Ecto neural progenitor cell (in vitro differentiated cells): Measurements from ENCODE around the gene PIP5K1B.

Experiments used
- DNase-seq: peaks from one replicate; pipeline ENCODE4 v3.0.0-alpha.2; 2018; ENCODE audit warnings: low spot score

The PIP5K1B gene

DNA sequence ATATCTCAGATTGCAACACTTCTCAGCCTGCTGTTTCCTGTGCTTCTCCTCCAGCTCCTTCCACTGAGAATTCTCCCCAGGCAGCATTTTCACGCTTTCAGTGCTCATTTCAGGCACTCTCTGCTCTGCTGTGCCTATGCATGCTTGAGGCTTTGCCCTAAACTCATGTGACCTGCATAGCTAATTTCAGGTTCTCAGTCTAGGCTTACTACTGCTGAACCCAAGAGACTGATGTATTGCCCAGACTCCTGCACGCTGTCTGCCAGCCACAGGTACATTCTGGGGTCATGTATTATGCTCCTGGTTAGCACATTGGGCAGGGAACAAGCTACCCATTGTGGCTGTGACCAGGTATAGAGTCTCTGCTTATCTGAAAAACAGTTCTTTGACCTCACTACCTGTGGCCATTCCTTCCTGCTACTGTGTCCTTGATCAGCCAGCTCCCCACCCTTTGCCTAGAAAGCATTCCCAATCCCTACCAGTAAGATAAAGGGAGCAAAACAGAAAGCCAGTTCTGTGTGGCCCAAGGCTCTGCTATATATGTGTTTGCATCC, 34.7 kb downstream of the PIP5K1B start:
- DNase-seq = no peak

DNA sequence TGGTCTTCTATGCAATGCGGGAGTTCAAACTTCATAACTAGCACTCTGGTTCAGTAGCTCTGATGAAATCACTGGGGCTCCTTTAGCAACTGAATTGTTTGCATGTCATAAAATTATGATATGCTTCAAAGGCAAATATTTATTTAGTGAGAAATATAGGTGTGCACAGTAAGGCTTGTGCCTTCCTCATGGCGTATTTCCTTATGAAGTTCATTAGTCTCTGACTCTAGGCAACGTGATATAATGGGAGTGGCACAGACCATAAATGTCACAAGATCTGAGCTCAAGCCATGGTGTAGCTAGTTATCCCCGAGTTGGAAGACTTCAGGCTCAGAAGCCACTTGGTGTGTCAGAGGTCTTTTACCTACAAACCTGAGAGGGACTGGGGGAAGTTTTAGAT, 35.5 kb downstream of the PIP5K1B start:
- no peak for DNase-seq

DNA sequence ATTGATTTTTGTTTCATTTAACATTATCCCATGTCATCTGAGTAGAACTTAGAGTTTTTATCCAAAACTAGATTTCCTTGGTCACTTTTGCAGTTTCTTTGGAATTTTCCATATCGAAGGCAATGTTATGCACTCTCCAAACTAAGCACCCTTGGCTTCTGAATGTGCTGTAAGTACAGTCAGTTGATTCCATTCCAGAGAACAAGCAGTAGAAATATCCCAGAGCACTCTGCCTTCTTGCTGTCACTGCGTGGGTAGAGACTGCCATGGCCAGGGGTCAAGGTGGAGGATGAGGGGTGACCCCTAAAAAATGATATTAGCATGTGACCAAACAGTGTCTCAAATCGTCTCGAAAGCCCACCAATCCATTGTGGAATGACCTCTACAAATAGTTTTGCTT, 36.2 kb downstream of the PIP5K1B start:
- DNase-seq = no peak

DNA sequence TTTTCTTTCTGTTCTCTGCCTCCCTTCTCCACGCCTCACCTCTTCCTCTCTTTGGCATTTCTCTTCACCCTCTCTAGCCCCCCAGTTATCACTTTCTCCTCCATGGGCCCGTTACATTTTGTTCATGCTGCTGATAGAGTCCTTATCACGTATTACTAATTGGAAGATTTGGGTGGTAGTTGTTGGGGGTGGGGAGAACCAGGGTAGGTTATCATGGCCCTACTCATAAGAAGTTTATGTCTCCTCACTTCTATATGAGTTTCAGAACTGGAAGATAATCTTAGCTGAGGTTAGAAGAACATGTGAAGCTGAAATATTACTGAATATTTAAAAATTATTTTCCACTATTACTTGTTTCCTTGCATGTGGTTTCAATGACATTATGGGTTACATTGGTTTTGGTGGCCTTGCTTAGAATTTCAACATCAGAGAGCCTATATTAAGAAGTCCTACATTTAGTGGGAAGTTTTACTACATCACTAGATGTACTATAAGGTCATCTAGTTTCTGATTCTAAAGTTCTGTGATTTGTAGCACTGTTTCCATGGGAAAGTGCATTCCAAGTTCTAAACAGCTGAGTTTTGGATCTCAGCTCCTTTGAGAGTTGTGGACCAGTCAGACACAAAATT, 36.8 kb downstream of the PIP5K1B start:
- no peak for DNase-seq

DNA sequence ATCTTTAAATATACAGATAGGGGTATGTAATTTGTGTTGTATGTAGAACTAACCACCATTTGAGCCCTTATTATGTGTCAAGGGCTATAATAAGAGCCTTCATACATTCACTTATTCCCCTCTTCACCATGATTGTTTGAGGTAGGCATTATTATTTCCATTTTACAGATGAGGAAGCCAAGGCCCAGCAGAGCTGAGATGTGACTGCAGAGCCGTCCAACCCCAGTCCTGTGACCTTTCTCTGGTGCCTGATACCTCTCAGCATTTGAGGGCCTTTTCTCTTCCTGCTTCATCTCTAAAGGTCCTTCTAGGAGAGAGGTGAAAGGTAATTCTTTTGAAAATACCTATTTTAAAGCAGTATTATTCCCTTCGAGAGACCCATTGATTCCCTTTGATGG, 37.3 kb downstream of the PIP5K1B start:
- no peak for DNase-seq

DNA sequence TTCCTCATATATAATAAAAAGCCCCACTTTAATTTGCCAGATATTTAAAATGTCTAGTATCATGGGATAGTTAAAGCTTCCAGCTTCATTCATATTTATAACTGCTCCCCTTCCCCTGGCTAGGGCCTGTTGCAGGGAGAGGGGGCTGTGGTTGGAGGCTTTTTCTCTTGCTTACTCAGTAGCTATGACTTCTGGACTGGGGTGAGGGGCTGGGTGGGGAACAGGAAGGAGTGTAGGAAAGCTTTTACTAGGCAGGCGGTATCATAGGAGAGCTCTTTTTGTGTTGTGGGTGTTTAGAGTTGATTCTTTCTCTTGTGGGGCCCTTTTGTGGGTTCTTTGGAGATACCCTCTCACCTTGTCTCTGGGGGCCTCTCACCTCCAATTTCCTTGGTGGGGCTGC, 39.4 kb downstream of the PIP5K1B start:
- DNase-seq = no peak

DNA sequence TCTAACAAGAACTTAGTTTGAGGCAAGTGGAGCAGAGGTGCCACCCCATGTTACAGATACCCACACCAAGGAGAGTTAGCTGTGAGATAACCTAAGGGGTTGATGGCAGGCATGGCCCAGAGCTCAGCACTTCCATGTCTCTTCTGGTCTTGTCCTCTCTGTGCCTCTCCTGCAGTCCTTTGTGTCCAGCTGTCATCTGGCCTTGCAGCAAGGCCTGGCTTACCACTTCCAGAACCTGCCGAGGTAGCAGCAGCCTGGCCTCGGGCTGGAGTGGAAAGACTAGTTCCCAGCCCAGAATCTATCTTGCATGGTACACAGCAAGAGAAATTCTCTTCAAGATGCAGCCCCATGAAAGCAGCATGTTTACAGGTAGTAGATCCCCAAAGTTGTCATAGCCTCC, 41.5 kb downstream of the PIP5K1B start:
- no peak for DNase-seq

DNA sequence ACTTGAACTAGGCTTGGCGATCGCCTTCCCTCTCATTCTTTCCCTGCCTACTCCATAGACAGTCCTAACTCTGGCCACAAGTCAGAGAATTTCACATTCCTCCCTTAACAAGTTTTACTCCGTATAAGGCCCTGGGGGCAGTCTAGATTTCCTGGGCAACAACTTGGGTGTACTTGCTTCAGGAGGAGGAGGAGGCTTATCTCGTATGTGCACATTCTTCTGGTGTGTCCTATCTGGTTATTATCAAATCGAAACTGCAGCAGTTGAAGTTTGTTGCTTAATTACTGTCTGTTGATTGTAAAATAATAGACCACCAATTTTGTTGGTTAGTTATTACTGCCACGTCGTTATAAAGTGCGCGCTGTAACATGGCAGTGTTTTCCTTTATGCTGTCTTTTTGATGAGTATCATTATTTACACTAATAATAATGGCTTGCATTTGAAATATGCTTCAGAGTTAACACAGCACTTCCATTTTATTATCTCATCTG, 42.0 kb downstream of the PIP5K1B start:
- DNase-seq = no peak

DNA sequence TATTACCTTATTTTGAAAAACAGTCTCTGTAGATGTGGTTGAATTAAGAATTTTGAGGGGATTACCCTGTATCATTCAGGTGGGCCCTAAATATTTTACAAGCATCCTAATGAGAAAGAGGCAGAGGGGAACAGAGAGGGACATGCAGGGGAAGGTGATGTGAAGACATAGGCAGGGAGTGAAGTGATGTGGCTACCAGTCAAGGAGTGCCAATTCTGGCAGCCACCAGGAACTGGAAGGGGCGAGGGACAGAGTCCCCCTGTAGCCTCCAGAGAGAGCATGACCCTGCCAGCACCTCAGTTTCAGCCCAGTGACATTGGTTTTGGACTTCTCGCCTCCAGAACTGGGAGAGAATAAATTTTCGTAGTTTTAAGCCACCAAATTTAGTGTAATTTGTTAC, 44.1 kb downstream of the PIP5K1B start:
- no peak for DNase-seq

DNA sequence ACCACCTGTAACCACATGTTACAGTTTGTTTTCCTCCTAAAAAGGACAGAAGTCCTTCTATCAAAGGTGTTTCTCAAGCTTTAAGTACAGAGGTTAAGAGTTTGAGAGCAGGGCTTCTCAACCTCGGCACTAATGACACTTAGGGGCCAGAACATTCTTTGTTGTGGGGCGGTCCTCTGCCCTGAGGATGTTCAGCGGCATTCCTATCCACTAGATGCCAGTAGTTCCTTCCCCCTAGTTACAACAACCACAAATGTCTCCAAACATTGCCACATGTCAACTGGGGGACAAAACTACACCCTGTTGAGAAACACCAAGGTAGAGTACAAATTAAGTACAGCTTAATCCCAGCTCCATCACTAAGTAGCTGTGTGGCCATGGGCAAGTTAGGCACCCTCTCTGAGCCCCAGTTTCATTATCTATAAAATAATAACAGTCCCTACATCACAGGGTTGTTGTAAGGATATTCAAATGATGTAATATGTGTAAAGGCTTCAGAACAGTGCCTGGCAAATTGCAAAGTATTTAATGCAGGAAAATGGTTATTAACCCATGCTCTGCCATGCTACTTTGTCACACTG, 44.6 kb downstream of the PIP5K1B start:
- no peak for DNase-seq

DNA sequence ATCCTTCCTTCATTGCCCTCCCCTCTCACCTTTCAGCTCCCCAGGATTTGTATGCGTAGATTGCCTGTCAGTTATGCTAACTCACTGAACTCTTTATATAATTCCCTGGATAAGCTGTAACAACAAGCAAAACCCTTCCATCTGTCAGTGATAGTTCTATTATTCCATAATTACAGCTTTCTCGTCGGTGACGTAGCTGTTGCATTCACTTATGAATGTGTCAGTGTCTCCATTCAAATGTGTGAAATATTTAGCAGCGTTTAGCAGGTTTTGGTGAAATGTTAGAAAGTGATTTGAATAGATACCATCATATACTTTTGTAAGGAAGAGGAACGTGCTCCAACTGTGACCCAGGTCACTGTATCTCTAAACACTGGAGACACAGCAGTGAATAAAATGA, 45.2 kb downstream of the PIP5K1B start:
- no peak for DNase-seq

DNA sequence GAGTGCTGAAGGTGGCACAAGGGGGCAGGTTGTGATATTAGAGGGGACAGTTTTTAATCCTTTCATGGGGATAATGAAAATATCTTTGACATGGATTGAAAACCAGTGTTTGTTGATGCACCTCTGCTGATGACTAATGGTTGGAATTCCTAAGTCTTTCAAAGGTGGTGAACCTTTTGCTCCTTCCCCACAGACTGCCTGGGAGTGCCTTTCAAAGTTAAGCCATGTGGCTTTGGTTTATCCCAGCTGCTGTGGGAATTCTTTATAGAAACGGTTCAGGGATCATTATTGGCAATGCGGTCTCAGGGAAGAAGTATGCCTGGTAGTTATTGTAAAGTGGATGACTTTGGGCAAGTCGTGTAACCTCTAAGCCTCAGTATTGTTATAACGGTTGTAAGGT, 45.7 kb downstream of the PIP5K1B start:
- no peak for DNase-seq

DNA sequence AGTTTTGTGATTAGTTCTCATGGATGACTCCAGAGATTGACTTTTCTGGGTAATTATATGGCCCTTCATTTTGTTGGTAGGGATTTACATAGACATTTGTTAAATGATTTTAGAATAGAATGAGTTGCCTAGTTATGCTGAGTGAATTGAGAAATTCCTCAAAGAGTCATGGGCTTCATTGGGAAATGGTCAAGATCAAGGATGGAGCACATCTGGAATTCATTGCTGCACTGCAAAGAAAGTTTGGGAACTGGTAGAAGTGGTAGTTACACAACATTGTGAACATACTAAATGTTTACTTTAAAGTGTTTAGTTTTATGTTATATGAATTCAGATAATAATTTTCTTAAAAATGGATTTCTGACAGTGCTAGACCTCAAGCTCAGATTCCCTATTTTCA, 46.5 kb downstream of the PIP5K1B start:
- DNase-seq = no peak

DNA sequence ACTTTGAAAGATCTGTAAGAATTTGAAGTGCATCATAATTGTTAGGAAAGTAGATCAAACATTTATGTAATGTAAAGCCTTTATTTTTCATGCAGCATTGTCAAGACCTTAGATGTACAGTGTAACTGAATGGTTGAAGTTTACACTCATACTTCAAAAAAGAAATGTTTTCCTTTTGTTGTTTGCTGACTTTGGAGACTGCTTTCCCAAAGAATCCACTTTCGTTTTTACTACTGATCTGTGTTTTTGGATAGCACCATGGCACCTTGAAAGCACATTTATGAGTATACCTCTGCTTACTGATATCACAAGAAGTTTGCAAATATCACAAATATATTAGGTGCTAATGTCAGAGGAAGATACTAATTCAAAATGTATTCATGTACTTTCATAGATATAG, 50.0 kb downstream of the PIP5K1B start:
- DNase-seq = no peak

DNA sequence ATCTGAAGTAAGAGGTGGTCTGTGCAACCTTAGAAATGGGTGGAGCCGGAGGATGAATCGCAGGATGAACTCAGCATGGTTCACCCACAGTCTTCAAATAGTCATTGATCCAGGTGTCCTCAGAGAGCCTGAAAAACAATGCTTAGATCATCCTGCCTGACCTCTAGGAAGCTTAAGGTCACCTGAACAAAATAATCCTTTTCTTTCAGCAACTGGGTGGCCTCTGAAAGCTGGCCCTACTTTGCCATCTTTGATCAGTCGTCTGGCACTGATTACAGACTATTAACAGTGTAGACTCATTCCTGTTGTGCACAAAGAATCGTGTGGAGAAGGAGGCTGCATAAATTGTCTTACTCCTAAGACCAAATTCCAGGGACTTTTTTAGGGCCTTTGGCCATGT, 50.7 kb downstream of the PIP5K1B start:
- peak; percentile 55 for DNase-seq

DNA sequence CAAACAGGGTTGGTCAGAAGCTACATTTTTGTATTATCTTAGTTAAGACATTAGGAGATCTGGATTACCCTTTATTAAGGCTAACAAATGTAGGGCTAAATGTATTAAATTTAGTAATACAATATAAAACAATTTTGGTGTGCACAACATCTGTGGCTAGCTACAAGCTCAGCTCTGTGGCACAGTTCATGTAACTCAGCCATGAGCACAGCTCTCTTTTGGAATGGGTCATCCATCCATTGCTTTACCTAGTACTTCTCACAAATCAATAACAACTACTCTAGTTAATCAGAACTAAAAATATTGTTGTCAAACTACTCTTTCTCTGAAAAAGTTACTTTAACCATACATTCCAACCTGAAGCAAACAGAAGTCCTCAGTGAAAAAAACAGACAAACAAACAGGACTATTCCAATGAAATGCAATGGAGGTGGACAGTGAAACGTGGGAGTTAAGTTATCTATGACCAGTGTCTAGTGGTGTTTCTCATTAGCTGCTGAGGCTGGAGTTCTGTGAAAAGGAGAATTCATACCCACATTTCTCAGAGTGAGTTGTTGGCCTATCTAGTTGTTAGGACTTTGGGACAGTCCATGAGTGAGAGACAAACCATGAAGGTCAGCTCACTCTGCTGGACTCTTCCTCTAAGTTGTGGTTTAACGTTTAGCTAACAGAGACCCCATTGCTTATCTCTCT, 55.1 kb downstream of the PIP5K1B start:
- no peak for DNase-seq

DNA sequence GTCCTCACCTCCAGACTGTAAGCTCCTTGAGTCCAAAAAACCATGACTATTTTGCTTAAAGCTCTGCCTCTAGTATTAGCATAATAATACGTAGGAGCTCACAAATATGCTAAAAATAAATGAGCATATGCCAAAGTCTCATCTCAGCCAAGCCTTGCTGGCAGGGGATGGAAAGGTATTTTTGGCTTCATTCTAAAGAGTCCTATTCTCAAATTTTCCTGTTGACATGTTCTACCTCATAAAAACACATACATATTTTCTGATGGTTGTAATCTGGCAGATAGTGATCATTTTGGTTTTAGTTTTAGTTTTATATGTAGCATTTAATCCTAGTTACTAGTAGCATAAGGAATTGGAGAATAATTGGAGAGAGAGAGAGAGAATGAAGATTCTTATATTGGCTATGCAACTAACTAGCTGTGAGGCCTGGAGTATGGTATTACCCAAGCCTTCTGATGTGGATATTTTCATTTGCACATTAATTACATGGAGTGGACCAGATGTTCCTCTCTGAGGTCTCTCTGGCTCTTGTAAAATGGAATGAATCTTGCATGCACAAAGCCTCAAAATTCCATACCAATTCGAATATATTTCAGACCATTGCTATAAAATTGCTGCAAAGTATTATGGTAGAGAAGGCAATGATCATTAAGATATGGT, 55.8 kb downstream of the PIP5K1B start:
- DNase-seq = no peak

DNA sequence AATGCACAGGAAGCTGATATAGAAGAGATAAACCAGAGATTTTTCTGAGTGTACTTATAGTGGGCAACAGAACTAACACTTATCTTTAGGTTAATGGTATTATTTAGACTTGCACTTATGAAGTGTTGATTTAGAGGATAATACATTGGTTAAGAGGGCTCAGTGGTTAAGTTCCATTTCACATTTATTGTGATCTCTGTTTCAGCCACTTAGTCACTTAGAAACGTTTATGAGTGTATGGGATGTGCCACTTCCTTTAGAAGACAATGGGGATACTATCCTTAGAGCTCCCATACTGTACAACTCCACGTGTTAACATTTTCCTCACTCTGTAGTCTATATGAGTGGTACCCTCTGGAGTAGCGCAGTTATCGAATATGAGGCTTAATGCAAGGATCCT, 57.5 kb downstream of the PIP5K1B start:
- no peak for DNase-seq

DNA sequence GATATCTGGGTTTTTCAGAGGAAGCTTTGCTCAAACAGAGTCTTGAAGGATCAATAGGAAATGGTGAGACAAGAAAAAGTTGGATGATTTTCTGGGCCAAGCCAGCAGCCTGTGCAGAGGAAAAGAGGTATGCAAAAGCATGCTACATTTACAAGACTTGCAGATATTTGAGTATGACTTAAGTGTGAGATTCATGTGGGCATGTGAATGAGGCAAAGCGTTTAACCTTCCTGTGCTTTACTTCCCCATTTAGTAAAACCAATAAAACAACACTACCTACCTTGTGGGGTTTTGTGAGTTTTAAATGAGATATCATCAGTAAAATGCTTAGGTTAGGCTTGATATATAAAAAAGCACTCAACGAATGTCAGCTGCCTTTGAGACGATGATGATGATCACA, 58.1 kb downstream of the PIP5K1B start:
- DNase-seq = no peak

DNA sequence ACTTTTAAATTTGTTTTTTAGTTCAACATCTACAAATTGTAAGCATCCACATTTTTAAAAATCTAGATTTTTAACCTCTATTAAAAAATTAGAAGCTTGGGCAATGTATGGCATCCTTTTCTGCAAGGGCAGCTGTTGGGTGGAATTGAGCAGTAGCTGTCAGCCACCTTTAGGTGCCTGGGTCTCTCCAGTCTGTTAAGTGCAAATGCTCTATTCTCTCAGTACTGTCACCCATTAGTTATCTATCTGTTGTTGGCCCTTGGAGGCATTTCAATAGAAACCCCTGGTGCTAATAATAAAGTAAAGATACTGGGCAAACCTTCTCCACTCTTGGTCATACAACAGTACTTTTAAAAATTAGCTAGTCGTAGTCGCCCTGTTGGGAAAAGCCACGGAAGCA, 63.6 kb downstream of the PIP5K1B start:
- DNase-seq = no peak

DNA sequence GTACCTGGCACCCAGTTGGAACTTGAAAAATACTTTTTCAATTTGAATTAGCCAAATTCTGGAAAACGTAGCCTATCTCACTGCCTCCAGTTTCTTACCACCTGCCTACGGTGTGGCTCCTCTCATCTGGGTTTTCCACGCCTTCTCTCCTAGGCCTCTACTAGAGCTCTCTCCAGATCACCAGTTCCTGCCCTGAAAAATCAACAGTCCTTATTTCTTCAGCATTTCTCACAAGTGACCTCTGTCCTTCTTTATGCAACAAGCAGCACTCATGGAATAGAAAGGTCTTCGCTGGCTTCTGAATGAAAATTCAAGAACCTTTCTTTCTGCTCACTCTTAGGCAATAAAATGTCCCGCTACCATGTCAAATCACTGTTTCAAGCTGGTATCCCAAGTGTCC, 64.8 kb downstream of the PIP5K1B start:
- no peak for DNase-seq

DNA sequence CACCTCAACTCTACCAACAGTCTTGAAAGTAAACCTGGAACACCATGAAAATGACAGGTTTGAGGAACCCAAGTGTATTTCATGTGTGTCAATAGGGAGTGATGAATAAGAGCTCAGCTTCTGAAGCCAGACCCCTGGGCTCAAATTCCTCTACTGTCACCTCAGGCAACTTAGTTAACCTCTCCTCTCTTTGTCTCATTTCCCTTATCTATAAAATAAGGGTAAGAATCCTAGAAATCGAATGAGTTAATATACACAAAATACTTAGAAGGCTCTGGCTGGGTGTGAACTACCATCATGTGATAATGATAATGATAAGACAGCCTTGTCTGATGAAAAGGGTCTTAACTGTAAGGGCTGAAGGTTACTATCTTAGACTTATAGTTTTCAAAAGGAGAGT, 66.3 kb downstream of the PIP5K1B start:
- DNase-seq = no peak
